Measurements from ENCODE around the gene NEO1.

- TF ChIP-seq CTCF (IDR thresholded peaks at IDR 0.05; ENCODE audit: low read length) (no peak), EZH2 (optimal IDR thresholded peaks at IDR 0.05; ENCODE audit: low read depth, low read length) (no peak)
These were observed 20.6 kb downstream of the NEO1 start for GRCh38 chr15:73072894-73073293.
